NCI-H1694 (cell line): ENCODE results near the gene PEX19.
"Not testable (repeated sequence)": the region's sequence is repeated elsewhere in the genome, so short reads cannot be mapped to it uniquely, and the experiment has no call there.

Experiments used
- DNase-seq: peaks from one replicate; lab custom pipeline; 2025; lab: John Stamatoyannopoulos, UW

Gene PEX19, protein sequence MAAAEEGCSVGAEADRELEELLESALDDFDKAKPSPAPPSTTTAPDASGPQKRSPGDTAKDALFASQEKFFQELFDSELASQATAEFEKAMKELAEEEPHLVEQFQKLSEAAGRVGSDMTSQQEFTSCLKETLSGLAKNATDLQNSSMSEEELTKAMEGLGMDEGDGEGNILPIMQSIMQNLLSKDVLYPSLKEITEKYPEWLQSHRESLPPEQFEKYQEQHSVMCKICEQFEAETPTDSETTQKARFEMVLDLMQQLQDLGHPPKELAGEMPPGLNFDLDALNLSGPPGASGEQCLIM

DNA sequence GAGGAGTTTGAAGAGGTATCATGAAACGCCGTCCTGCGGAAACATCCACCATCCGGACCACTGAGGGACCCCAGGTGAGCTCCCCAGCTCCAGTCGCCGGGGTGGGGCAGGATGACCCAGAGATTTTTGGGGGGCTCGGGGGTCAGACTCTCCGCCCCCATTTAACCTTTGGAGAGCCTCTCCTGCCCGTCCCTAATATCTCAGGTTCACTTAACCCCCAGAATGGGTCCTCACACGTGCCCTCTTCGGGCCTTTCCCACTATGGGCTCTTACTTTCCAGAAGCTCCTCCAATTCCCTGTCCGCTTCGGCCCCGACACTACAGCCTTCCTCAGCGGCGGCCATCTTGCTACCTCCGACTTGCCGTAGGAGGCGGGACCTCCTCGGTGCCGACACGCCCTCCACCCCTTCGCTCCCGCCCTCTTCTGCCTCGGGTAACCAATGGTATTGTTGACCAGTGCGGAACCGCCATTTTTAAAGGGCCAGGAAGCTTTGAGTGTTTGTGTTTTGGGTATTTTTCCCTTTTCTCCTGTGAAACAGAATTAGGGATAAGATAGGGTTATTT, at the start of gene PEX19:
Gene PEX19, minus strand, starts transcription at position 352 of the 563 bp plus-strand sequence. Its CDS starts 9 bp downstream, at position 343.
- DNase-seq = peak; percentile 86

DNA sequence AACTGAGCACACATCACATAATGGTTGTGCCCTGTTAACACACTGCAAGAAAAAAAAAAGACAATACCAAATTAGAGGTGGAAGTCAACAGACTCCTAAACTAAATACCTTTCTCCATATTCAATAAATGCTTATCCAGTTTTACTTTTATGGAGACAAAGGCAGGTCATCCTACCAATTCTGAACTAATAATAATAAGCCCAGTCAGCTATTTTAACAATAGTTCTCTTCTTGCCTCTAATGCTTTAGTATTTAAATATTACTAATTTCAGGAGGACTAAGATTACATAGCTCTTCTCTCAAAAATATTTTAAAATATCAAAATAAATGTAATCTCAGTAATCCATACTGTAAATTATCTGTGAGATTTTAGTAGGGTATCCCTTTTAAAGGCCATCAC, 47.6 kb upstream of the PEX19 start:
- no peak for DNase-seq

DNA sequence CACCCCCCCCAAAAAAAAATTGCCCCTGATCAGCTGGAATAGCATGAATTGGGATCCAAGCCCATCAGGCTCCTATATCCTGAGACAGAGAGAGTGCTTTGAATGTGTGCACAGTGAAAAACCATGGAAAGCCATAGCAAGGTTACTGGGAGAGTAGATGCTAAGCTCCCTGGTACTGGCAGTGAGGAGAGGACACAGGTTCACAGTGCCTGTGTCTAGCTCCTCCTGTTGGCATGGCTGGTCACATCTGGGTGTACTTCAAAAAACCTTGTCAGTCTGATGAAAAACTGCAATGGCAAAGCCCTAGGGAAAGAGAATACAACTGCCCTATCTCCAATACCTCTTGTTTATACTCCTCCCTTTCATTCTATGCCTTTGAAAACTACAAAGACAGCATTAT, 45.2 kb upstream of the PEX19 start:
- no peak for DNase-seq

DNA sequence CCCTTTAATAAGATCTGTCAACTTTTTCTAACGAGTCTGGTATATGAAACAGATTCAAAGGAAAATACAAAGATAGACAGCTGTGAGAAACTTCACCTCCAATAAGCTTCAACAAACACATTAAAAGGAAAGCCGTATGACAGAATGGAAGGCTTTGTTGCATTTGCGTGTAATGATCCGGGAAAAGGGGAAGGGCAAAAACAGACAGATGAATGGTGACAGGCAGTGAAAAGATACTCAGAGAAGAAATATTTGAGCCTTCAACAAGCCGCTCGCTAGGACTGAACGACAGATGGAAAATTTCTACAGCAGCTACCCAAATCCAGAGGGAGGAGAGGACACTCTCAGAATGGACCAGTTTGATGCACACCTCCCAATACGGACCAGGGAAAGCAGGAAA, 43.3 kb upstream of the PEX19 start:
- DNase-seq = peak; percentile 98

DNA sequence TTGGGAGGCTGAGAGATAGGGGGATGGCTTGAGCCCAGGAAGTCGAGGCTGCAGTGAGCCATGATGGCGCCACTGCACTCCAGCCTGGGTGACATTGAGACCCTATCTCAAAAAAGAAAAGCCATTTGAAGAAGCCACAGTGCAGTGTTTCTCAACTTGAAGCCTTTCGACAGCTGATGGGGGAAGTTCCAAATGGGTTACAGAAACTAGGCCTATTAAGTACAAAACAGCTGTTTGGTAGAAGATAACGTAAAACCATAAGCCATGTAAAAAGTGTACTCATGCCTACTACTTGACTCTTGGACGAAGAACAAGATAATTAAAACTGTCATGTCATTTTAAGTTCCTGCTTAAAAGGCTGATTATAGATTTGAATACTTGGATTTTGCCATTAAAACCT, 41.5 kb upstream of the PEX19 start:
- DNase-seq = no peak

DNA sequence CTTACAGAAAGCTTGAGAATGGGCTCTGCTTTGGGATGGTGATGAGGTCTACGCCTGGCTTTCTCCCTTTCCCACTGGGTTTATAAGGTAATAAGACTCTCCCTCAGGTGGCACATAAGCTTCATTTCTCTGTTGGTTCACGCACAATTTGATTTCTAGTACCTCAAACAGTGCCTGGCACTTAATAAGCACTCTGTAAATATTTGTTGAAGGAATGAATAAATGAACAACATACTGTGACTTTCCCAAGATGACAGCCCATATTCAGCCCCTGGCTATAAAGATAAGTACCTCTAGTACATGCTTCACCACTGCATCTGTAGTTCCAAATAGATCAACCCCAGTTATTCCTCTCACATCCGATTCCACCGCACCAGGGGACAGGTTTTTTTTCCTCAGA, 40.3 kb upstream of the PEX19 start:
- DNase-seq = no peak

DNA sequence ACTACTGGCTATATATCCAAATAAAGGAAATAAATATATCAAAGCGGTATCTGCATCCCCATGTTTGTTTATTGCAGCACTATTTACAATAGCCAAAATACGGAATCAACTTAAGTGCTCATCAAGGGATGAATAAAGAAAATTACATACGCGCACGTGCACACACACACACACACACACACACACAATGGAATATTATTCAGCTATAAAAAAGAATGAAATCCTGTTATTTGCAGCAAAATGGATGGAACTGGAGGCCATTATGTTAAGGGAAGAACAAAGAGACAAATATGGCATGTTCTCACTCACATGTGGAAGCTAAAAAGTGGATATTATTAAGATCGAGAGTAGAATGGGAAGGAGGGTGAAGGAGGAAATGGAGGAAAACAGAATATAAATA, 37.9 kb upstream of the PEX19 start:
- DNase-seq = no peak

DNA sequence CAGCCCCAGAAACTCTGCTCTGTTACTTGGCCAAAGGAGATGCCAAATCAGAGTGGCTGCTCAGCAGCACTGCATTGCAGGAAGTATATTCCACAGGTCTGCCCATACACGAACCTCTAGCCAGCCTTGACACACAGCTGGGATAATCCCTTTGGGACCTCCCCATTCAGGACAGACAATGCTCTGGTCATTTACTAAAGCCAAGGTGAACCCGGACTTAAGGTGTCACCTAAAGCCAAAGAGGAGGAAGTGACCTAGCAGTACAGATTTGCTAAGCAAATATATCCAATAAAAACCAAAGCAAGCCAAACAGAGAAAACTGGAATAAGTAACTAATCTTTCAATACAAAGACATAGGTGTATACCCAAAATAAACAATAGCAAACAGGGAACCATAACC, 30.4 kb upstream of the PEX19 start:
- DNase-seq = no peak

DNA sequence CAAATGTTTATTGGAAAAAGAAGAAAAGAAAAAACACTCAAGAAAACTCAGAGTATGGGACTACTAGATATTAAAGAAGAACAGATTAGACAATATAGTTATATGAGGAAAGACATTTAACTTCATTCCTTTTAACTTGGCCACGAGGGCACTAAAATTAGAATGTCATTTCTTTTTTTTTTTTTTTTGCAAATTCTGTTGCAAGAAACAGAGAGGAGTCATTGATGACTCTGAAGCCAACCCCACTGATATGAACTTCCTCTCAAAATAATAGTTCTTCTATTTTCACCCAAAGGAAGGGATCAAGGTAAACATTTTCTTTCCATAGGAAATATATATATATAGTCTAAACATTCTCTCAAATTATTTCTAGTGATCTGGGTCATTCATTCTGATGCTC, 24.6 kb upstream of the PEX19 start:
- DNase-seq = no peak

DNA sequence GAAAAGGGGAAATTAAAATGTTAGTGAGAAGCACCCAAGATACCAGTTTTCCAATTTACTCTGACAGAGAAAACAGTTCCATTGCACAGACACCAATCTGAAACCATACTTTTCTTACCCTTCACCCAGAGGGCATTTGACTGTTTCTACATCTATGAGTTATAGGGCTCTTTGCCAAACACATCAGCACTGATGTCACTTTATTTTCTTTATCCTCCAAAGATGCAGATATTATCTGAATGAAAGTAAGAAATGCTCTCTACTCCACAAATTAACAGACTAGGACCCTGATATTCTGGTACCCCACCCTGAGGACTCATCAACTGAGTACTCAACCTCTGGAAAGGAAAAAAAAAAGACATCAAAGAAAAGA, 24.2 kb upstream of the PEX19 start:
- no peak for DNase-seq

DNA sequence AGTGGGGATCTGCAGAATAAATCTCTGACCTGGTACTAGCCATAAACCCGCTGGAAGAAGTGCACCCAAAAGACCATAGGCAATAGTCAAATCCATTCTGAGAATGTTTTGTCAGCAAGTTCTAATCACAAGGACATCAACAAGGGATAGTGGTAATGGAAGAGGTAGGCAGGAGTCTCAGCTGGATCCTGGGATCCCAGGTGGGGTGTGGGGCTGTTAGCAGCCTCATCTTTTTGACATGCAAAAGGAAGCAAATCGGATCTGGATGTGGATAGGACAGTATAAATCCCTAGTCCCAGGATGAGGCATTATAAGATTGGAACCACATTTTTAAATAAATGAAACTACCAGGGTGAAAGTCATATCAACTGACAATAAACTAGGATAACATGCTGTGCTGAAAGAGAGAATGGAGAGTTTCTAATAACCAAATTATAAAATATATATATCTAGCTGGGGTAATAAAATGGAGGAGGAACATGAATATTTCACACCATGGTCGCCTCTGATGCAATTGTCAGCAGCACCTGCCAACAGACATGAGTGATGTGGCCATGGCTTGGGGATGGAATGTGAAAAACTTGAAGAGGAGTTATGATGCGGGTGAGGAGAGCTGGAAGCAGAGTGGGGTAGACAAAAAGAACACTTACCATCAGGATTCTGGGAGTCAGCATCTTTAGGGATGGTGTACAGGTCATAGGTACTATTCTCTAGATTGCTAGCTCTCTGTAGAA, 23.7 kb upstream of the PEX19 start:
- DNase-seq = no peak

DNA sequence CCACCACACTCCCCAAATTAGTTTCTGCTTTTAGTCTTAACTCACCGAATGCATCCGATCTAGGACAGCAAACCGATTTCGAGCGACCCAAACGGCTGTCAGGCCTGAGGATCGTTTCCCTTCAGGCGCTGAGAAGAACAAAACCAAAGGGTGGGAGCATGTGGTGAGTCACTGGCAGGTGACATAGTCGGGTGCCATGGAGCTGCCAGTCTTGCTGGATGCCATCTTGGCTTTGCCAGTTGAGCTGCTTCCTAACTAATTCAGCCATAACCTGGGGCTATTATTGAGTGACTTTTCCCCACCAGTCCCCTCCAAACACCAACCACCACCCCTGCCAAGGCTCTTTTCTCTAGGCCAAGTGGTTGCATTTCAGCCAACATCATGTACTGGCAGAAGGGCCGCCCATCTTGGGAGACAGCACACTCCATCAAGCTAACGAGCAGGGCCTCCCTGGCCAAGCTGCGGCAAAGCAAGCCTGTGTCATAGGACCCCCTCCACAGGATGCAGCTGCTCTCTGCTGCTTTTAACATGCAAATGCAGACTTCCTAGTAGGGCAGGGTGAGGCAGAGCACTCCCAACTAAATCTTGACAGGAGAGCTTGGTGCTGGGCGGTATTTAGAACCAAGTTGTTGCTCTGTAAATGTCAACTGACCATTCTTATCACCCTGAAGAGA, 22.3 kb upstream of the PEX19 start:
- no peak for DNase-seq

DNA sequence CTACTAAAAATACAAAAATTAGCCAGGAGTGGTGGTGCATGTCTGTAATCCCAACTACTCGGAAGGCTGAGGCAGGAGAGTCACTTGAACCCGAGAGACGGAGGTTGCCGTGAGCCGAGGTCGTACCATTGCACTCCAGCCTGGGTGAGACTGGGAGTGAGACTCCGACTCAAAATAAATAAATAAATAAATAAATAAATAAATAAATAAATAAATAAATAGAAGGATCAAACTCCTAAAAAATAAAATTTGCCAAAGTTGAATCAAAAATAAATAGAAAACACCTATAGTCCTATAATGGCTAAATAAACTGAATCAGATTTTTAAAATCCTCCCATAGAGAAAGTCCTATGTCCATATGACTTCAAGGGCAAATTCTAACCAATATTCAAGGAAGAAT, 15.2 kb upstream of the PEX19 start:
- DNase-seq = no peak

DNA sequence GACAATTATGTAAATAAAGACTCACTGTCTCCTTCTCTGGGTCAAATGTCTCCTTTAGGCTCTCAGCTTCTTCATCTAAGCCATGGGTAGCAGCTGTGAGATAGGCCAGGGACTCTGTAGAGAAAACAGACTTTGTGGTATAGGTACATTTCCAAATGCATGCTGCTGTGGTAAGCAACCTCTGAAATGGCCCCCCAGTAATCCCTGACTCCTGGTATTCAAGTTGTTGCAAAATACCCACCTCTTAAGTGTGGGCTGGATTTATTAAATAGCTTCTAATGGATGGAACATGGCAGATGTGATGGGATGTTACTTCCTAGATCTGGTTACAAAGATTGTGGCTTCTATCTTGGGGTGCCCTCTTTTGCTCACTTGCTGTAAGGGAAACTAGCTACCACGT, 11.1 kb upstream of the PEX19 start:
- DNase-seq = no peak

DNA sequence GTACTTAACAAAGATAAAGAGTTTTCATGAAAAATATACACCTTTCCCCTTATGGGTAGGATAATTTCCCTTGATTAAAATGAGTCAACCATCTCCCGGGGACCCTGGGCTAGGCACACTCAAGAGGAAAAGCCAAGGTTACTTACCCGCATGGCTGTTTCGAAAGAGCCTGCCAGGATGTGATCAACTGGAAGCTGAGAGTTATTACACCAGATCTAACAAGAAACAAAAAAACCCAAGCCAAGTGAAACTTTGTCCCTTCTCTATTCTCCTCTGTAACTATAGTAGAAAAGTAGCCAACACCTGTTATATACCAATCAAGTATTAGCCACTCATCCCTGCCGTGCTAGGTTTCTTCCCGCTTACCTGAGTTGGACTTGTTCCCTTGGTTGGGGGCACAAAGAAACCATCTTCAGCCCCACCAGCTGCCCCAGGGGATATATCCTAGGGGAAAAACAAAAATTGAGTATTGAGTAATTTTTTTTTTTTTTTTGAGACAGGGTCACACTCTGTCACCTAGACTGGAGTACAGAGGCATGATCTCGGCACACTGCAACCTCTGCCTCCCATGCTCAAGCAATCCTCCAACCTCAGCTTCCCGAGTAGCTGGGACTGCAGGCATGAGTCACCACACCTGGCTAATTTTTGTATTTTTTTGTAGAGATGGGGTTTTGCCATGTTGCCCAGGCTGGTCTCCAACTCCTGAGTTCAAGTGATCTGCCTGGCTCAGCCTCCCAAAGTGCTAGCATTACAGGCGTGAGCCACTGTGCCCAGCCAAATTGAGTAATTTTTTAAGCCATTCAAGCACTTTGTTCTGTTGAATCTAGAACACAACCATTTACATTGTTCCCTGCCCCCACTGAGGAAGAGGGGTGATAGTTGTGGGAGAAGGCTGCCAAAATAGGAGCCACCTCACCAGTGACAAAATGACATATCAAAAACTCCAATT, 8.4 kb upstream of the PEX19 start:
- no peak for DNase-seq

DNA sequence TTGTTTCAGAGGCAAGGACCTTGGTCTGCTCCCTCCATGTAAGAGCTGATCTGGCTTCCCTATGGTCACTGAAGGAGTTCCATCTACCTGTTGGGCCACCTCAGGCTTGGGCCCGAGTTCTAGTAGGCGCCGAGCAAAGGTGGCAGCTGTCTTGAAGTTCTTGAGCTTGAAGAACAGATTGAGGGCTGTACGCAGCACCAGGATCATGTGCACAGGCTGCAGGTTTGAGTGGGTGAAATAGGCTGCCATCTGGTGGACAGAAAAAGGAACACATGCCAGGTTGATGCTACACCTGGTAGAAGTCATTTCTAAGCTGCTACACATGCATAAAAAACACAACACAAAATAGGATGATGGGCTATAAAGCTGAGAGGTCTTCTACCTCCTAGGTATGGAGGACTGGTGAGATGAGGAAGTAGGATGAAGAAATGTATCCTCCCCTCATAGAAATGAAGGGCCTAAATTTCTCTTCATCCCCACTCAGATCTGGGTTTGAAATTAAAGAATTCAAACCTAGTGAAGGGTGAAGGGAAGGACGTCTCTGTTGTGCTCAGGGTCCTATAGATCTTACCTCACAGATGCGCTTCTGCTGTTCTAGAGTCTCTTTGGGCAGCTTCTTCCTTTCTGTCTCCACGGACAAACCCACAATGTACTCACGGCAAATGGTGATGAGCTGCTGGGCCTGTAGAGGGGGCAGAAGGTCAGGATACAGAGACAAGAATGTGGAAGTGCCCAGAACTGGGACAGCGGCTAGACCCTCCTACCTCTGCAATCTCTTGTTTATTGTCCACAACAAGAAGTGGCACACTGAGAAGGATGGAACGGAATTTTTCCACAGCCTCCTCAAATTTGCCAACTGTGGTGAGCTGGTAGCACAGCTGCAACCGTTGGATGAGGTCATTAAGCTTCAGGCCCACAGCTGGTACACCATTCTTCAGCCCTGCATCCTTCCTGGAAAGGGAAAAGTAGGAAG, 6.6 kb upstream of the PEX19 start:
- DNase-seq = peak; percentile 65

DNA sequence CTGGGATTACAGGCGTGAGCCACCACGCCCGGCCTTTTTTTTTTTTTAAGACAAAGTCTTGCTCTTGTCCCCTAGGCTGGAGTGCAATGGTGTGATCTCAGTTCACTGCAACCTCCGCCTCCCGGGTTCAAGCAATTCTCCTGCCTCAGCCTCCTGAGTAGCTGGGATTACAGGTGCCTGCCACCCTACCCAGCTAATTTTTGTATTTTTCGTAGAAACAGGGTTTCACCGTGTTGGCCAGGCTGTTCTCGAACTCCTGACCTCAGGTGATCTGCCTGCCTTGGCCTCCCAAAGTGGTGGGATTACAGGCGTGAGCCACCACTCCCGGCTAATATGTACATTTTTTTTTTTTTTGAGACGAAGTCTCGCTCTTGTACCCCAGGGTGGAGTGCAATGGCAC, 2.8 kb upstream of the PEX19 start:
- DNase-seq = not testable (repeated sequence)

DNA sequence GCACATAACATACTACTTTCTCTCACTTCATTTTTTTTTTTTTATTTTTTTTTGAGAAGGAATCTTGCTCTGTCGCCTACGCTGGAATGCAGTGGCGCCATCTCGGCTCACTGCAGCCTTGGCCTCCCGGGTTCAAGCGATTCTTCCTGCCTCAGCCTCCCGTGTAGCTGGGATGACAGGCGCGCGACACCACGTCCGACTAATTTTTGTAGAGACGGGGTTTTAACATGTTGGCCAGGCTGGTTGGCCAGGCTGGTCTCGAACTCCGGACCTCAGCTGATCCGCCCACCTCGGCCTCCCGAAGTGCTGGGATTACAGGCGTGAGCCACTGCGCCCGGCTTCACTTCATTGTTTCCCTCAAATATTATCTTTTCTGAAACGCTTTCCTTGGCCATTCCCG, 573 bp upstream of the PEX19 start:
- DNase-seq = no peak

DNA sequence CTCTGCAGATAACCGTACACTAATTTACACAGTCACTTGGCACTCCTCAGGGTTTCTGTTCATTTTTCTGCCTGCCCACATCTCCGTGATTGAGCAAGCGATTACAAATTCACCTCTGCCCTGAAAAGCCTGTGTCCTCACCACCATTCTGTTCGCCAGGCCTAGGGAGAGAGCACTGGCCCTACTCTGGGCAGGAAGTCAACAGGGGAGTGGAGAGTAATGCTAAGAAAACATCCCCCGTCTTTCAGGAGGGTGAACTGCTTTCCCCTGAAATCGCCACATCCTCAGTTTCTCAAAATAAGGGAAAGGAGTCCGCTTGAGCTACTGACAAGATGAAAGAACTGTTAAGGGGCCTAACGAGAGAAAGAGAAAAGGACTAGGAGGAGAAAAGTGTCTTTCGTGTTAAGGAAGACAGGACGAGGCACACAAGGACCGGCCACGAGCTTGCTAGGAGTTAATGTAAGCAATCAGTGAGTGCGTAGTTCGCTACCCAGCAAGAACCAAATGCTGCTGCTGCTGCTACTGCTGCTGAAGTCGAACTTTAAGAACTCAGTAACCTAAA, 632 bp downstream of the PEX19 start:
- no peak for DNase-seq

DNA sequence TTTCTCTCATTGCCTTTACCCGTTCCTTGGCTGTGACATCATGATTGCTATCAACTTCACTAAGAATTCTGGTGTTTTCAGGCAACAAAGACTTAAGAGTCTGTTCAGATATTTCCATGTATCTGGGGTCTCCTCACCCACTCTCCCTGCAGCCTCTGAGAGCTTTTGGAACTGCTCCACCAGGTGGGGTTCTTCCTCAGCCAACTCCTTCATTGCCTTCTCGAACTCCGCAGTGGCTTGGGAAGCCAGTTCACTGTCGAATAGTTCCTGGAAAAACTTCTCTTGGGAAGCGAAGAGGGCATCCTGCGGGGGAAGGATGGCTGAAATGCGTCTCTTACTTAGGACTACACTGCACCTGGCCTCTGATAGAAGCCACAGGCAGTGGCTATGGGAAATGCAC, 2.1 kb downstream of the PEX19 start:
- no peak for DNase-seq
